ENCODE results near the gene ZCCHC8. TPM values are rescaled to one million over a fixed set of nuclear protein-coding genes. Genes with fewer than 3 reads are reported as not detected.
"Not testable (repeated sequence)": the region's sequence is repeated elsewhere in the genome, so short reads cannot be mapped to it uniquely, and the experiment has no call there.

Gene ZCCHC8
- total RNA-seq, 2 experiments from 2014 or later, result 44.8 to 45.3 TPM

GRCh38 chr12:122523280-122523679 is 22.5 kb upstream of the ZCCHC8 start:
- H3K4me1 Mint-ChIP-seq, result peaks cover 35% of the 10 kb centered on the region
- POLR2A ChIA-PET, result interaction anchor here (0.5 to 6.4 kb wide), 3 partner anchors 24 to 49 kb away, joined by 3 to 145 read pairs (median 3); partner anchors contain the start of gene ZCCHC8

GRCh38 chr12:122520676-122521075 is 19.9 kb upstream of the ZCCHC8 start:
- DNase-seq, result no peak
- no peak for ATAC-seq (ENCODE audit: low read depth)
- H3K27me3 Mint-ChIP-seq, result no peaks in the 10 kb centered on the region
- no peak overlapping the region for H3K27ac Mint-ChIP-seq
- H3K9me3 Mint-ChIP-seq, result no peaks in the 10 kb centered on the region
- H3K4me1 Mint-ChIP-seq, result peaks cover 38% of the 10 kb centered on the region
- H3K4me3 Mint-ChIP-seq, result no peak overlapping the region
- peaks cover 50% of the 10 kb centered on the region for H3K36me3 Mint-ChIP-seq
- POLR2A ChIA-PET, result interaction anchor here (0.7 kb wide), 1 partner anchor 19 kb away, joined by 5 read pairs; no protein-coding TSS in a partner anchor

More at GRCh38 chr12:122523280-122523679, 22.5 kb upstream of the ZCCHC8 start:
- Mint-ChIP-seq H3K27ac (peak overlapping the region; percentile 14), H3K4me3 (no peak overlapping the region), H3K27me3 (no peaks in the 10 kb centered on the region), H3K36me3 (peaks cover 34% of the 10 kb centered on the region), H3K9me3 (no peaks in the 10 kb centered on the region)
- ATAC-seq (ENCODE audit: low read depth), result no peak
- DNase-seq, result no peak

- peaks cover 36% of the 10 kb centered on the region for H3K4me1 Mint-ChIP-seq
- peaks cover 44% of the 10 kb centered on the region for H3K36me3 Mint-ChIP-seq
- DNase-seq (no peak), ATAC-seq (ENCODE audit: low read depth) (no peak)
- POLR2A ChIA-PET, result interaction anchor here (2.3 kb wide), 1 partner anchor 18 kb away, joined by 7 read pairs; the partner anchor contains the start of gene ZCCHC8
- H3K4me3 Mint-ChIP-seq, result no peak overlapping the region
- peak overlapping the region; percentile 65 for H3K27ac Mint-ChIP-seq
- no peaks in the 10 kb centered on the region for H3K9me3 Mint-ChIP-seq
- no peaks in the 10 kb centered on the region for H3K27me3 Mint-ChIP-seq
Observed at GRCh38 chr12:122519418-122519817, 18.7 kb upstream of the ZCCHC8 start.

- H3K27me3 Mint-ChIP-seq, result no peaks in the 10 kb centered on the region
- H3K4me1 Mint-ChIP-seq, result peaks cover 31% of the 10 kb centered on the region
- H3K4me3 Mint-ChIP-seq, result no peak overlapping the region
- H3K27ac Mint-ChIP-seq, result no peak overlapping the region
- POLR2A ChIA-PET, result interaction anchor here (2.3 kb wide), 1 partner anchor 18 kb away, joined by 7 read pairs; the partner anchor contains the start of gene ZCCHC8
- DNase-seq (no peak), ATAC-seq (ENCODE audit: low read depth) (no peak)
- H3K36me3 Mint-ChIP-seq, result peaks cover 44% of the 10 kb centered on the region
- no peaks in the 10 kb centered on the region for H3K9me3 Mint-ChIP-seq
Observed at GRCh38 chr12:122518908-122519307, 18.2 kb upstream of the ZCCHC8 start.

GRCh38 chr12:122517877-122518276 is 17.1 kb upstream of the ZCCHC8 start:
- ATAC-seq (ENCODE audit: low read depth), result no peak
- Mint-ChIP-seq H3K27ac (no peak overlapping the region), H3K36me3 (peaks cover 43% of the 10 kb centered on the region), H3K27me3 (no peaks in the 10 kb centered on the region), H3K4me3 (no peak overlapping the region), H3K4me1 (peaks cover 27% of the 10 kb centered on the region), H3K9me3 (no peaks in the 10 kb centered on the region)
- POLR2A ChIA-PET, result interaction anchor here (1.0 to 2.3 kb wide), 3 partner anchors 9 to 19 kb away, joined by 4 to 8 read pairs (median 7); partner anchors contain the start of genes KNTC1, RSRC2 and ZCCHC8
- DNase-seq, result no peak

- H3K4me3 Mint-ChIP-seq, result no peak overlapping the region
- peaks cover 46% of the 10 kb centered on the region for H3K36me3 Mint-ChIP-seq
- H3K4me1 Mint-ChIP-seq, result peaks cover 24% of the 10 kb centered on the region
- H3K27ac Mint-ChIP-seq, result no peak overlapping the region
- DNase-seq (no peak), ATAC-seq (ENCODE audit: low read depth) (no peak)
- POLR2A ChIA-PET, result interaction anchor here (2.3 kb wide), 1 partner anchor 16 kb away, joined by 7 read pairs; the partner anchor contains the start of gene ZCCHC8
- H3K9me3 Mint-ChIP-seq, result no peaks in the 10 kb centered on the region
- no peaks in the 10 kb centered on the region for H3K27me3 Mint-ChIP-seq
Observed at GRCh38 chr12:122516544-122517361, 16.0 kb upstream of the ZCCHC8 start.

- Mint-ChIP-seq H3K9me3 (no peaks in the 10 kb centered on the region), H3K36me3 (peaks cover 39% of the 10 kb centered on the region), H3K4me3 (no peak overlapping the region), H3K27ac (no peak overlapping the region), H3K4me1 (peaks cover 19% of the 10 kb centered on the region), H3K27me3 (no peaks in the 10 kb centered on the region)
- POLR2A ChIA-PET, result interaction anchor here (1.5 kb wide), 1 partner anchor 11 kb away, joined by 3 read pairs; no protein-coding TSS in a partner anchor
- no peak for ATAC-seq (ENCODE audit: low read depth)
- no peak for DNase-seq
Observed at GRCh38 chr12:122515275-122515674, 14.5 kb upstream of the ZCCHC8 start.

- POLR2A ChIA-PET, result interaction anchor here (0.5 to 2.0 kb wide), 3 partner anchors 10 to 42 kb away, joined by 3 to 5 read pairs (median 3); partner anchors contain the start of gene ZCCHC8
- Mint-ChIP-seq H3K27ac (no peak overlapping the region), H3K27me3 (no peaks in the 10 kb centered on the region), H3K4me1 (peaks cover 12% of the 10 kb centered on the region), H3K4me3 (no peak overlapping the region), H3K9me3 (no peaks in the 10 kb centered on the region), H3K36me3 (peaks cover 37% of the 10 kb centered on the region)
- ATAC-seq (ENCODE audit: low read depth) (no peak), DNase-seq (no peak)
Observed at GRCh38 chr12:122513660-122514059, 12.9 kb upstream of the ZCCHC8 start.

- not testable (repeated sequence) for H3K27me3 Mint-ChIP-seq; H3K4me3 Mint-ChIP-seq; DNase-seq; ATAC-seq (ENCODE audit: low read depth); H3K27ac Mint-ChIP-seq; H3K9me3 Mint-ChIP-seq
- peaks cover 36% of the 10 kb centered on the region for H3K36me3 Mint-ChIP-seq
- POLR2A ChIA-PET, result interaction anchor here (0.8 to 2.0 kb wide), 4 partner anchors 9 to 13 kb away, joined by 3 to 5 read pairs (median 4); partner anchors contain the start of genes RSRC2 and ZCCHC8
- peaks cover 12% of the 10 kb centered on the region for H3K4me1 Mint-ChIP-seq
Observed at GRCh38 chr12:122513028-122513427, 12.3 kb upstream of the ZCCHC8 start.

GRCh38 chr12:122508163-122508562 is 7.4 kb upstream of the ZCCHC8 start:
- no peak for ATAC-seq (ENCODE audit: low read depth)
- H3K36me3 Mint-ChIP-seq, result peaks cover 30% of the 10 kb centered on the region
- POLR2A ChIA-PET, result interaction anchor here (1.3 kb wide), 1 partner anchor 18 kb away, joined by 3 read pairs; the partner anchor contains the start of gene RSRC2
- H3K4me1 Mint-ChIP-seq, result peaks cover 5% of the 10 kb centered on the region
- no peak for DNase-seq
- no peaks in the 10 kb centered on the region for H3K27me3 Mint-ChIP-seq
- no peak overlapping the region for H3K27ac Mint-ChIP-seq
- no peaks in the 10 kb centered on the region for H3K9me3 Mint-ChIP-seq
- no peak overlapping the region for H3K4me3 Mint-ChIP-seq

GRCh38 chr12:122506393-122506938 is 5.7 kb upstream of the ZCCHC8 start:
- no peak for ATAC-seq (ENCODE audit: low read depth)
- no peak overlapping the region for H3K4me3 Mint-ChIP-seq
- no peaks in the 10 kb centered on the region for H3K9me3 Mint-ChIP-seq
- no peak for DNase-seq
- H3K36me3 Mint-ChIP-seq, result peaks cover 27% of the 10 kb centered on the region
- no peaks in the 10 kb centered on the region for H3K27me3 Mint-ChIP-seq
- POLR2A ChIA-PET, result no interaction called here
- H3K27ac Mint-ChIP-seq, result no peak overlapping the region
- H3K4me1 Mint-ChIP-seq, result peaks cover 8% of the 10 kb centered on the region

- no peak overlapping the region for H3K4me3 Mint-ChIP-seq
- H3K4me1 Mint-ChIP-seq, result peaks cover 14% of the 10 kb centered on the region
- H3K27ac Mint-ChIP-seq, result no peak overlapping the region
- ATAC-seq (ENCODE audit: low read depth) (no peak), DNase-seq (no peak)
- no peaks in the 10 kb centered on the region for H3K27me3 Mint-ChIP-seq
- peaks cover 26% of the 10 kb centered on the region for H3K36me3 Mint-ChIP-seq
- POLR2A ChIA-PET, result no interaction called here
- H3K9me3 Mint-ChIP-seq, result no peaks in the 10 kb centered on the region
Observed at GRCh38 chr12:122505419-122506051, 4.8 kb upstream of the ZCCHC8 start.
